ENCODE measurements around the gene FRMD8. TPM values are rescaled to one million over a fixed set of nuclear protein-coding genes. Genes with fewer than 3 reads are reported as not detected.
"Not testable (repeated sequence)": the region's sequence is repeated elsewhere in the genome, so short reads cannot be mapped to it uniquely, and the experiment has no call there.

FRMD8 gene
- polyA plus RNA-seq, 1 experiment = 21.6 TPM

DNA sequence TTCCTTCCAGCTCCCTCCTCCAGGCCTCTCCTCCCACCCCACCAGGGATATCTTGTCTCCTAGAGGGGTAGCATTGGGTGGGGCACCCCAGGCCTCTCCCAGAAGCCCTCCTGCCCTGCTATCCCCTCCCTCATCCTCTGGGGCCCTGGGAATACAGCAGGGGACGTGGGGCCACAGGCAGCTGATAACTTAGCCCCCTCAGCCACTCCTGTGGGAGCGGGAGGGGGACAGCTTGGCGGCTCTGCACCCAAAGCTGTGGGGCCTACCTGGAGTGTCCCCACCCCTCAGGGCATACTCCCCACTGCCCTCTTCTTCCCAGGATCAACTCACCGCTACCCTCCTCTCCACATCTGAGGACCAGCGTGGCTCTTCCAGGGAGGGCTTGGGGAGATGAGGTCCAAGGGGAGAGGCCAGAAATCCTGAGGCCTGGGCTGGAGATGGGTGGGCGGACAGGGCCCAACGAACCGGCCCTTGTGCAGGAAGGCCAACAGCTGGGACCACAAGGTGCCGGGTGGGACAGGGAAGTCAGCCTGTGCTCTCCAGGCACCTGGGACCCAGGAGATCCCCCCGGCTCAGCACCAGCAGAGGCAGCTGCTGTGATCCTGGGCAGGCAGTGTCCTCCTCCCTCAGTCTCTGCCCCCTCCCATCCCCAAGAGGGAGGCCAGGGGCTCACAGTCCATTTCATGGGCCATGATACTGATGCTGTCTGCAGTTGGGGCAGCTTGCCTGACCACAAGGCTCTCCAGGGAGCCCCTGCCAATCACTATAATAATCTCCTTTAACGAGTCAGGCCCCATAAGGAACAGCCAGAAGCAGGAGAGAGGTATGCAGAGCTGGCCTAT is 59.4 kb downstream of the FRMD8 start:
- POLR2A ChIA-PET = interaction anchor here (1.0 to 3.8 kb wide), 2 partner anchors 13 to 53 kb away, joined by 5 to 36 read pairs; partner anchors contain the start of gene MALAT1
- no peak overlapping the region for H3K4me3 ChIP-seq (ENCODE audit: low read depth, low read length)
- TF ChIP-seq, protein P1, sequence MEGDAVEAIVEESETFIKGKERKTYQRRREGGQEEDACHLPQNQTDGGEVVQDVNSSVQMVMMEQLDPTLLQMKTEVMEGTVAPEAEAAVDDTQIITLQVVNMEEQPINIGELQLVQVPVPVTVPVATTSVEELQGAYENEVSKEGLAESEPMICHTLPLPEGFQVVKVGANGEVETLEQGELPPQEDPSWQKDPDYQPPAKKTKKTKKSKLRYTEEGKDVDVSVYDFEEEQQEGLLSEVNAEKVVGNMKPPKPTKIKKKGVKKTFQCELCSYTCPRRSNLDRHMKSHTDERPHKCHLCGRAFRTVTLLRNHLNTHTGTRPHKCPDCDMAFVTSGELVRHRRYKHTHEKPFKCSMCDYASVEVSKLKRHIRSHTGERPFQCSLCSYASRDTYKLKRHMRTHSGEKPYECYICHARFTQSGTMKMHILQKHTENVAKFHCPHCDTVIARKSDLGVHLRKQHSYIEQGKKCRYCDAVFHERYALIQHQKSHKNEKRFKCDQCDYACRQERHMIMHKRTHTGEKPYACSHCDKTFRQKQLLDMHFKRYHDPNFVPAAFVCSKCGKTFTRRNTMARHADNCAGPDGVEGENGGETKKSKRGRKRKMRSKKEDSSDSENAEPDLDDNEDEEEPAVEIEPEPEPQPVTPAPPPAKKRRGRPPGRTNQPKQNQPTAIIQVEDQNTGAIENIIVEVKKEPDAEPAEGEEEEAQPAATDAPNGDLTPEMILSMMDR (IDR thresholded peaks at IDR 0.05; ENCODE audit: insufficient read depth, low read depth, low read length) = no peak
- CTCF ChIA-PET = interaction anchor here (1.2 to 4.6 kb wide), 5 partner anchors 36 to 64 kb away, joined by 4 to 22 read pairs (median 5); no protein-coding TSS in a partner anchor
- H3K27me3 ChIP-seq (ENCODE audit: control insufficient read depth, insufficient read depth, low read length) = no peaks in the 10 kb centered on the region
- no peak for DNase-seq (ENCODE audit: low read depth)
- H3K36me3 ChIP-seq (ENCODE audit: control insufficient read depth, insufficient read depth, low read length) = peaks cover 24% of the 10 kb centered on the region

DNA sequence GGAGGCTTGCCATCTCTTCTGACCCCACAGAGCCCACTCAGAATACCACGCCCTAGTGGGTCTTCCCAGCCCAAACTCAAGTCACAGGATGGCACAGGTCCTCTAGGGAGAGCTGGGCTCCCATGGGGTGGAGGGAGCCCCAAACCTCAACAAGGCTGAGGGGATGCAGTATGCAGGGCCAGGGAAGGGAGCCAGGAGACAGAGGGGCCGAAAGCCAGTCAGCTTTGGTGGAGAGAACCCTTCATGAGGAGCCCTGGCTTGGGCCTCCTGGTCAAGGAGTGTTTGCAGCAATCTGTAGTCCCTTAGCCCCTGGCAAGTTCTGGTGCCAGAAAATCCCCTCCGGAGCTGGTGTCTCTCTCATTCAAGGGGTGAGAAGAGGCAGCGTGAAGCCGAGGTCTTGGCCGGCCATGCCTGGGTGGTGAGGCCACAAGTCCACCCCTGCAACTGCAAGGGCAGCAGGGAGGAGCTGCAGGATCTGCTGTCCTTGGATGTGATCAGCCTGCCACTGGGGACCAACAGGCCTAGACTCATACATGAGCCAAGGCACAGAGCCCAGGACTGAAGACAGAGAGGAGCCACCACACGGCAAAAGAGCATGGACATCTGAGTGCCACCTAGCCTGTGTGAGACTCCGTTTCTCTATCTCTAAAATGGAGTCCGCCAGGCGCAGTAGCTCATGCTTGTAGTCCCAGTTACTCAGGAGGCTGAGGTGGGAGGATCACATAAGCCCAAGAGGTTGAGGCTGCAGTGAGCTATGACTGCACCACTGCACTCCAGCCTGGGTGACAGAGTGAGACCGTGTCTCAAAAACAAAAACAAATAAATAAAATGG is 60.2 kb downstream of the FRMD8 start:
- no peak for DNase-seq (ENCODE audit: low read depth)
- H3K4me3 ChIP-seq (ENCODE audit: low read depth, low read length) = no peak overlapping the region
- TF ChIP-seq, protein P1 (IDR thresholded peaks at IDR 0.05; ENCODE audit: insufficient read depth, low read depth, low read length) = no peak
- CTCF ChIA-PET = interaction anchor here (0.8 to 4.6 kb wide), 8 partner anchors 22 to 76 kb away, joined by 3 to 22 read pairs (median 4); no protein-coding TSS in a partner anchor
- H3K27me3 ChIP-seq (ENCODE audit: control insufficient read depth, insufficient read depth, low read length) = no peaks in the 10 kb centered on the region
- POLR2A ChIA-PET = interaction anchor here (1.4 to 3.8 kb wide), 2 partner anchors 31 to 52 kb away, joined by 4 to 36 read pairs; partner anchors contain the start of gene MALAT1
- H3K36me3 ChIP-seq (ENCODE audit: control insufficient read depth, insufficient read depth, low read length) = peaks cover 24% of the 10 kb centered on the region

DNA sequence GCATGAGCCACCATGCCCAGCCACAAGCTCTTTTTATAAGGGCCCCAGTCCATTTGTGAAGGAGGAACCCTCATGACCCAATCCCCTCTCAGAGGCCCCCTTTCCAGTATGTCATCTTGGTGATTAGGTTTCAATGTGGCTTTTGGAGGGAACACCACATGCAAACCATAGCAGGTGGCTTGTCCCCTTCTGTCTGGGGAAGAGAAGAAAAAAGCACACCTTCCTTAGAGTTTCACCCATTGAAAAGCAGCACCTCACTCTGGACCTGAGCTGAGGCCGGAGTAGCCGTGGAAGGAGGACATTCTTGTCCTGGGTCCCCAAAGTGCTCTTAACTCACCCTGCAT is 61.6 kb downstream of the FRMD8 start:
- DNase-seq (ENCODE audit: low read depth) = no peak
- peaks cover 22% of the 10 kb centered on the region for H3K36me3 ChIP-seq (ENCODE audit: control insufficient read depth, insufficient read depth, low read length)
- no peak overlapping the region for H3K4me3 ChIP-seq (ENCODE audit: low read depth, low read length)
- H3K27me3 ChIP-seq (ENCODE audit: control insufficient read depth, insufficient read depth, low read length) = no peaks in the 10 kb centered on the region
- TF ChIP-seq, protein P1 (IDR thresholded peaks at IDR 0.05; ENCODE audit: insufficient read depth, low read depth, low read length) = no peak
- CTCF ChIA-PET = interaction anchor here (1.4 to 4.6 kb wide), 3 partner anchors 31 to 61 kb away, joined by 3 to 22 read pairs (median 6); no protein-coding TSS in a partner anchor
- POLR2A ChIA-PET = interaction anchor here (1.0 to 3.8 kb wide), 2 partner anchors 50 to 54 kb away, joined by 4 to 36 read pairs; partner anchors contain the start of gene MALAT1

DNA sequence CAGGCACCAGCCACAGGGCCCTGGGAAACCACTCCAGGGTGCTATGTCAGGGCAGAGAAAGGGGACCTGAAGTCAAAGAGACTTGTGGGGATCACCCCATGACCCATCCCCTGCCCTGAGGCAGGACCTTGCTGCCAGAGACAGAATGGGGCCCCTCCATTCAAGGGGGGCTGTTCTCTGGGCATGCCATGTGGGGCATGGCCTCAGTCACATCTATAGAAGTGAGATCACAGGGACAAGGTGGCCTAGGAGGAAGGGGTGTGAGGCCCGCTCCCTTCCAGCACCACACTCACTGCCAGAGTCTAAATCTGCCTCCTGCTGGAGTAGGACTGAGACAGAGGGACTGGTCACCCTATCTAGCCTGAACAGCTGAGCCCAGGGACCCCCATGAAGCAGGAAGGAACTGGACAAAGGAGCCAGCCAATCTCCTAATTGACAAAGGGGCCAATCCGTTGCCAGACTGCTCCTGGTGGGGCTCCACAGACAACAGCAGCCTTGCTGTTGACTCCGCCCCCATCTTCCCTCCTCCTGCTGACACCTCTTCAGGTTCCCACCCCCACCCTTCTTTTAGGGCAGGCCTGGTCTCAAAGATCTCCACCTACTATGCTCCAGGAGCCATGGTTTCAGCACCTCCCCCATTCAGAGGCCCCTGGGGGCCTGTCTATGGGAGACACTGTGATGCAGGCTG is 62.1 kb downstream of the FRMD8 start:
- Histone ChIP-seq H3K36me3 (ENCODE audit: control insufficient read depth, insufficient read depth, low read length) (peaks cover 20% of the 10 kb centered on the region), H3K4me3 (ENCODE audit: low read depth, low read length) (no peak overlapping the region), H3K27me3 (ENCODE audit: control insufficient read depth, insufficient read depth, low read length) (no peaks in the 10 kb centered on the region)
- CTCF ChIA-PET = interaction anchor here (1.4 to 4.6 kb wide), 2 partner anchors 30 to 61 kb away, joined by 3 to 22 read pairs; no protein-coding TSS in a partner anchor
- POLR2A ChIA-PET = interaction anchor here (0.8 to 3.8 kb wide), 2 partner anchors 32 to 50 kb away, joined by 3 to 36 read pairs; partner anchors contain the start of gene MALAT1
- TF ChIP-seq, protein P1 (IDR thresholded peaks at IDR 0.05; ENCODE audit: insufficient read depth, low read depth, low read length) = no peak
- DNase-seq (ENCODE audit: low read depth) = no peak

DNA sequence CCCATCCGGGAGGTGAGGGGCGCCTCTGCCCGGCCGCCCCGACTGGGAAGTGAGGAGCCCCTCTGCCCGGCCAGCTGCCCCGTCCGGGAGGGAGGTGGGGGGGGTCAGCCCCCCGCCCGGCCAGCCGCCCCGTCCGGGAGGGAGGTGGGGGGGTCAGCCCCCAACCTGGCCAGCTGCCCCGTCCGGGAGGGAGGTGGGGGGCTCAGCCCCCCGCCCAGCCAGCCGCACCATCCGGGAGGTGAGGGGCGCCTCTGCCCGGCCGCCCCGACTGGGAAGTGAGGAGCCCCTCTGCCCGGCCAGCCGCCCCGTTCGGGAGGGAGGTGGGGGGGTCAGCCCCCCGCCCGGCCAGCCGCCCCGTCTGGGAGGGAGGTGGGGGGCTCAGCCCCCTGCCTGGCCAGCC is 64.9 kb downstream of the FRMD8 start:
- POLR2A ChIA-PET; H3K27me3 ChIP-seq (ENCODE audit: control insufficient read depth, insufficient read depth, low read length); DNase-seq (ENCODE audit: low read depth); H3K4me3 ChIP-seq (ENCODE audit: low read depth, low read length); H3K36me3 ChIP-seq (ENCODE audit: control insufficient read depth, insufficient read depth, low read length); CTCF ChIA-PET: not testable (repeated sequence)

DNA sequence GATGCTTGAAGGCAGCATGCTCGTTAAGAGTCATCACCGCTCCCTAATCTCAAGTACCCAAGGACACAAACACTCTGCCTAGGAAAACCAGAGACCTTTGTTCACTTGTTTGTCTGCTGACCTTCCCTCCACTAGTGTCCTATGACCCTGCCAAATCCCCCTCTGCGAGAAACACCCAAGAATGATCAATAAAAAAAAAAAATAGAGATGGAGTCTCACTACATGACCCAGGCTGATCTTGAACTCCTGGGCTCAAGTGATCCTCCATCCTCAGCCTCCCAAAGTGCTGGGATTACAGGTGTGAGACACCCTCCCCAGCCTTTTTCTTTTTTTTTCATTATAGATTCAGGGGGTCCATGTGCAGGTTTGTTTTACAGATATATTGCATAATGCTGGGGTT is 65.8 kb downstream of the FRMD8 start:
- not testable (repeated sequence) for H3K4me3 ChIP-seq (ENCODE audit: low read depth, low read length); H3K27me3 ChIP-seq (ENCODE audit: control insufficient read depth, insufficient read depth, low read length); DNase-seq (ENCODE audit: low read depth); H3K36me3 ChIP-seq (ENCODE audit: control insufficient read depth, insufficient read depth, low read length)
- CTCF ChIA-PET = interaction anchor here (1.0 to 1.3 kb wide), 3 partner anchors 20 to 57 kb away, joined by 6 to 7 read pairs (median 6); no protein-coding TSS in a partner anchor
- POLR2A ChIA-PET = interaction anchor here (0.9 to 1.4 kb wide), 7 partner anchors 20 to 55 kb away, joined by 3 to 11 read pairs (median 3); partner anchors contain the start of gene MALAT1

All from BJ (cell line).